GM10266 (cell line): ENCODE measurements around the gene CNTN6.
"Not testable (repeated sequence)": the region's sequence is repeated elsewhere in the genome, so short reads cannot be mapped to it uniquely, and the experiment has no call there.

Experiments
- DNase-seq: peaks from one replicate; pipeline ENCODE4 v3.0.0; 2012; ENCODE audit errors: extremely low spot score
- CTCF ChIP-seq: IDR thresholded peaks from 2 replicates; pipeline ENCODE4 v1.5.1; 2012; ENCODE audit warnings: mild to moderate bottlenecking, low read depth; ENCODE audit not compliant: control insufficient read depth, insufficient read depth; ENCODE audit errors: missing control alignments

CNTN6 gene

GRCh38 chr3:1355691-1356090, 262.9 kb downstream of the CNTN6 start:
- TF ChIP-seq CTCF: no peak
- DNase-seq: no peak

GRCh38 chr3:1356101-1356500, 263.3 kb downstream of the CNTN6 start:
- no peak for TF ChIP-seq CTCF
- DNase-seq: no peak

- no peak for TF ChIP-seq CTCF
Observed at GRCh38 chr3:1365528-1365927, 272.7 kb downstream of the CNTN6 start.

GRCh38 chr3:1374471-1374870, 281.6 kb downstream of the CNTN6 start:
- no peak for DNase-seq
- TF ChIP-seq CTCF: no peak

More at GRCh38 chr3:1365528-1365927, 272.7 kb downstream of the CNTN6 start:
- DNase-seq: no peak

- DNase-seq: no peak
- no peak for TF ChIP-seq CTCF
Observed at GRCh38 chr3:1375145-1375544, 282.3 kb downstream of the CNTN6 start.

- no peak for DNase-seq
- TF ChIP-seq CTCF: no peak
Observed at GRCh38 chr3:1380926-1381646, 288.3 kb downstream of the CNTN6 start.

GRCh38 chr3:1381647-1382036, 288.8 kb downstream of the CNTN6 start:
- DNase-seq: no peak
- no peak for TF ChIP-seq CTCF

GRCh38 chr3:1387396-1387905, 294.6 kb downstream of the CNTN6 start:
- not testable (repeated sequence) for DNase-seq
